GM10266 (cell line): ENCODE measurements around the gene RBM10.

ENCODE experiments used
- DNase-seq: peaks from one replicate; pipeline ENCODE4 v3.0.0; 2012; ENCODE audit errors: extremely low spot score
- CTCF ChIP-seq: IDR thresholded peaks from 2 replicates; pipeline ENCODE4 v1.5.1; 2012; ENCODE audit warnings: mild to moderate bottlenecking, low read depth; ENCODE audit not compliant: control insufficient read depth, insufficient read depth; ENCODE audit errors: missing control alignments

RBM10 gene

GRCh38 chrX:47202316-47202715, 57.3 kb downstream of the RBM10 start:
- no peak for TF ChIP-seq CTCF
- DNase-seq: no peak

- no peak for TF ChIP-seq CTCF
Observed at GRCh38 chrX:47202877-47203276, 57.9 kb downstream of the RBM10 start.

GRCh38 chrX:47204970-47205369, 59.9 kb downstream of the RBM10 start:
- no peak for TF ChIP-seq CTCF
- DNase-seq: no peak

More at GRCh38 chrX:47202877-47203276, 57.9 kb downstream of the RBM10 start:
- DNase-seq: no peak

- no peak for DNase-seq
- TF ChIP-seq CTCF: no peak
Observed at GRCh38 chrX:47206316-47206715, 61.3 kb downstream of the RBM10 start.

- no peak for DNase-seq
- no peak for TF ChIP-seq CTCF
Observed at GRCh38 chrX:47208108-47208507, 63.1 kb downstream of the RBM10 start.

GRCh38 chrX:47209508-47210238, 64.7 kb downstream of the RBM10 start:
- DNase-seq: no peak
- TF ChIP-seq CTCF: no peak

GRCh38 chrX:47210661-47211425, 65.8 kb downstream of the RBM10 start:
- DNase-seq: no peak
- TF ChIP-seq CTCF: no peak
